GM21526 (cell line): Measurements from ENCODE around the gene C4orf51.

Experiments
- ATAC-seq: cut with Tn5 transposase; IDR thresholded peaks from one replicate; pipeline ENCODE4 v1.9.1; 2021; ENCODE audit warnings: moderate library complexity; ENCODE audit not compliant: unreplicated experiment, low FRiP score

Gene C4orf51

DNA sequence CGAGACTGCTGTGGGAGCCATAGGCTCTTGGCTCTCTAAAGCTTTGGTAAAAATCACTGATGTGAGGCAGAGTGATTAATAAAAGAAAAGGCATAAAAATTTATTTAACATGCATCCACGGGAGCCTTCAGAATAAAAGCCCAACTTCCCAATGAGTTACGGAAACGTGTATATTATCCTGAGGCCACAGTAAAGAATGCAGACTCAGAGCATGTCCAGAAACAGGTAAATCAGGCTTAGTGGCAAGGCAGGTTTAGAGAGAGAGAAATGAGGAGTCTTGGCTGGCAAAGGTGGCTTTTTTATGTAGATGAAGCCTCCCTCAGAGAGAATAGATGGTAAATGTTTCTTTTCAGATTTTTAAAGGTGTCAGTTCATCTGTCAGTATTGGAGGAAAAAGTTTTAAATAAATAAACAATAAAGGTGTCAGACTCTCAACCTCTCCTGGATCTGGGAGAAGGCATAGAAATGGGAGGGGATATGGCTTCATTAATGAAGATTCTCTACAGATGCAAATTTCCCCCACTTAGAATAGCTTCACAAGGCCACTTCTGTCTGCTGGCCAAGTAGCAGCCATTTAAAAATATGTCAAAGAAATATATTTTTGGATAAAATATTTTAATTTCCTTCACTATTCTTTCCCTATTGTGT lies 24.0 kb downstream of the C4orf51 start:
- no peak for ATAC-seq

DNA sequence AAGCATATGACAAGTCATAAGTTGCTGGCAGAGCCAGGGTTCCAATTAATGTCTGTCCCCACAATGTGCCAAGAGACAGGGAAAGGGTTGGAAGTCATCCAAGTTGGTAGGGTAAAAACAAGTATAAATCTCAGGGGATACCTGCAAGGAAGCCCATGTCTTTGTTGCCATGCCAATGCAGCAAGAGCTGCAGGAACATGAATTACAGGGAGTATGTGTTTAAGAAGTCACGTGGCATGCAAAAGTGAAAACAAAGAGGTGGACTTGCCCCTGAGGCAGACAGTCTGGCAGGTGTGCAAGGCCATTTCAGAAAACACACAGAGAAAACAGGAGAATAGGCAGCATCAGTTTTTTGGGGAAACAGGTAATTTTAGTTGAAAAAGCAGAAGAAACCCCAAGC lies 29.4 kb downstream of the C4orf51 start:
- ATAC-seq = no peak

- no peak for ATAC-seq
These were observed 29.9 kb downstream of the C4orf51 start for GRCh38 chr4:145709843-145710242.

DNA sequence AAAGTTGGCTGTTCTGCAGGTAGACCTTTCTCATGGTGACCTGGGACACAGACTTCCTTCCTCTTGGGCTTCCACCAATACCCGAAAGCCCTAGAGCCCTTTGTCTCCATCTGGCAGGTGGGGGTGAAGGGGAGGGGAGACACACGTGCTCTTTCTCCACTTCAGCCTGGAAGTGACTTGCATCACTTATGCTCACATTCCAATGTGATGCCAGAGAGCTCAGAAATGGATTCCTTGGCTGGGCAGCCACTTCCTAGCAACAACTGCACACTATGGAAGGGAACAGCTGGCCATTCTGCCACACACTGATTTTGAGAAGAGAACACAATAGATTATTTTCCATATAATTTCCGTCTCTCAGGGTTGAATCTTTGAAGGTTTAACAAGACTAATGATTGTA lies 36.3 kb downstream of the C4orf51 start:
- no peak for ATAC-seq

DNA sequence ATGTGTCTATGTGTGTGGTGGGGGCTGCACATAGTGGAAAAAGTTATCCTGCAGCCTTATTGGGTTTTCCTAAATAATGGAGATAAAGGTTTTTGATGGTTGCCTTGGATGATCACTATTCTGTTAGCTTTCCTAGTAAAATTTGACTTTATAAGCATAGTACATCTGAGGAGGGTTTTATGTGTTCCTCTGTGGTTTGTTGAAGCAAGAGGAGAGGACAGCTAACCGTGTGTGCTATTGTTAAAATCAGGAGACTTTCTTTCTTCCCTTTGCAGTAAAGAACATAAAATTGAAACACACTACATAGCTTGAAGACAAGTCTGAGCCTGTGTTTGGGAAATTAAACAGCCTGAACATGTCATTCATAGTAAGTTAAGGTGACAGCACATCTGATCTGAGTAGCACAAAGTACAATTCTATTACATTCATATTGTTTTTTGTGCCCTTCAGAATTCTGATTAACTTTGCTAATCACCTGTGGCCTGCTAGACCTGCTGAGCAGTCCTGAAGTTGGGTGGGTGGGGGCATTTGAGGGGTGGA lies 36.8 kb downstream of the C4orf51 start:
- ATAC-seq = no peak

DNA sequence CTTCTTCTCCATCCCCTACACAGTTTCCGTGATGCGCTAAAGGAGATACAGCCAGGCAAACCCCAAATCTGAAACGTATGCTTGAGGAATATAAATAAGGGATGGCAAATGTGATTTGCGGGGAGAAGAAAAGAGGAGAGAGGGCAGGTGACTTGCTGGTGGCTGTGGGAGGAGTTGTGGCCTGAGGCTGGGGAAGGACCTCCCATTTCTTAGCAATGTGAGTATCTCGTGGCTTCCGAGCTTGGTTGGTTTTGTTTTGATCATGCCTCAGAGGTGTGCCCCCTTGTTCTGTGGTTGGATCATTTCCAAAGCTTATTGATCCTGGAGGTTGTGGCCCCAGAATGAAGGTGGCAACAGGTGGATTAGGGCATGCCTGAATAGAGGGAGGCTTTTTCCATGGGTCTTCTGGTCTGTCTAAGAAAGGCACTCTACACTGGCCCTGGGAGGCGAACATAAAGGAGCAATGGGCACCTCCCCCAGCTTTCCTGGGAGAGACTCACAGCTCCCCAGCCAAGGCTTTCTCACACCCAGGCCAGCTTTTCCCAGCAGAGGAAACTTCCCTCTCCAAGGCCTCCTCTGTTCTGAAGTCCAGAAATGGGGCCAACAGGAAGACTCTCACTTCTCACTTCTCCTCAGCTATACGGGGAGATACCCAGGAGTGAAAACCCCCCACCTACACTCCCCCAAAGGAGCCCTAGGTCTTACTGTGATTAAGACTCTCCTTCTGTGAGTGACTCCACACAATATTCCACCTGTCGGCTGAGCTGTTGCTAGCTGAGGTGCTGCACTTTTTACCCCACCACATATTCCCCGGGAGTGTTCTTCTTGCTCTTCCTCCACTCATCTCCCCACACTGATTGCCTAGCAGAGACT lies 40.0 kb downstream of the C4orf51 start:
- peak; percentile 83 for ATAC-seq

DNA sequence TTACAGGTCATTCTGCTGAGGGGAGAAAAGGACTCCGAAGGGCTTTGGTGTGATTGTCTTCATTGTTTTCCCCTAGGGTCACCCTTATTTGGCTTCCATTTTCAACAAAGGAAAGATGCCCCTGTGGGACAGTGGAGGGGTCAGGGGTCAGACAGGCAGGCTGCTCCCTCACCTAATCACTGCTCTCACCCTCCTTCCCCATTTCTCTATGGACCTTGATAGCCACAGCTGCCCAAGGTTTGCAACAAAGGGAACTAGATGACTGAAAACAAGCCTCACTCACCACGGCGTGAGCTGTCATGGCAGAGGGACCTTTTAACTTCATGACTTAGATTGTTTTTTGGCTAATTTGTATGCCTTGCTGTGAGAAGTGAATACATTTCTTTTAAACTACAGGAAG lies 40.7 kb downstream of the C4orf51 start:
- ATAC-seq = peak; percentile 23

- no peak for ATAC-seq
These were observed 42.6 kb downstream of the C4orf51 start for GRCh38 chr4:145722561-145722960.

DNA sequence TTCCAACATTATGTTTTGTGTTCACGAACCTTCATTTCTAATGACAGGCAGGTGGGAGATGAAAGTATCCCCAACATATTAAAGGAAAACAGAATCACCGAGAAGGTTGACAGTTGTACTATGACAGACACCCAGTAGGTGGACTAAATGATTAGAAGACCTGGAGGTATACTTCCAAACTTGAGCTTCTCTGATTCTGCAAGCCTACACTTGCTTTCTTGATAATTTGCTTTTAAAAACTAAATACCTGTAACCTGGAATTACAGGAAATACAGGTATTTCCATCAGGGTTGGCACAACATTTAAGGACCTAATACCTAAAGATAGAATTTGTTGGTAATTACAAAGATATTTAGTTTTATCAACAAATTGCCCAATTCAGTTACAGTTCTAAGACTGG lies 43.4 kb downstream of the C4orf51 start:
- no peak for ATAC-seq

- no peak for ATAC-seq
These were observed 50.1 kb downstream of the C4orf51 start for GRCh38 chr4:145730026-145730425.

- no peak for ATAC-seq
These were observed 51.1 kb downstream of the C4orf51 start for GRCh38 chr4:145731028-145731427.

DNA sequence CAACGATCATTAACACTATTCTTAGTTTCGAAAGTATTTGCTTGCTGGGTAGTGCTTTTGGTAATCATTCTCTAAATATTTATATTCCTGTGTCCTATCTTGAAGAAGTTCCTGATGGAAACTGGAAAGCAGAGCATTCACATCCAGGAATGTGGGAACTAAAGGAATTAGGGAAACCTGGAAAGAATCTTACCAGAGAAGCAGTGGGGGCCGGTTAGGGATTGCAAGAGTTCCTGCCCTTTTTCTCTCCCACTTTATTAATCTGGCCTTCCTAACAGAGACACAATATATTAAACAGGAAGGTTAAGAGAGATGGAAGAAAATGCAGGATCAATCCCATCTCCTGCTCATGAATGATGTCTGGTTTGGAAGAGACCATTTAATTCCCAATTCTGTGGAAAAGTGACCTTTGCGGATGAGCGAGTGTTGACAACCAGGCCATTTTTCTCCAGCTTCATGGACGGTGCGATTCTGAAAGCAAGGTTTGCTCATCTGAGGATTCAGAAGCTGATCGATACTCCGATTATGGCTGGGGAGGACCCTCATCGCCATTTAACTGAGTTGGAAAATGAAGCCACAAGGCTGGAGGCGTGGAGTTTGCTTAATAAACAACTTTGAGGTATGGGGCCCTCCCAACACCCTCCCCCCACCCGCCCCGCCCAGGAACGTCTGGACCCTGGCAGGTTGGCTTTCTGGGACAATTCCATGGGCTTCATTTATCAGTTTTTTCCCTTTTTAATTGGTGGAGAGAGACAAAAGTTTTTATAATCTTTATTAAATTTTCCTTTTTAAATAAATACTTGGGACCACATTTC lies 52.3 kb downstream of the C4orf51 start:
- ATAC-seq = no peak

DNA sequence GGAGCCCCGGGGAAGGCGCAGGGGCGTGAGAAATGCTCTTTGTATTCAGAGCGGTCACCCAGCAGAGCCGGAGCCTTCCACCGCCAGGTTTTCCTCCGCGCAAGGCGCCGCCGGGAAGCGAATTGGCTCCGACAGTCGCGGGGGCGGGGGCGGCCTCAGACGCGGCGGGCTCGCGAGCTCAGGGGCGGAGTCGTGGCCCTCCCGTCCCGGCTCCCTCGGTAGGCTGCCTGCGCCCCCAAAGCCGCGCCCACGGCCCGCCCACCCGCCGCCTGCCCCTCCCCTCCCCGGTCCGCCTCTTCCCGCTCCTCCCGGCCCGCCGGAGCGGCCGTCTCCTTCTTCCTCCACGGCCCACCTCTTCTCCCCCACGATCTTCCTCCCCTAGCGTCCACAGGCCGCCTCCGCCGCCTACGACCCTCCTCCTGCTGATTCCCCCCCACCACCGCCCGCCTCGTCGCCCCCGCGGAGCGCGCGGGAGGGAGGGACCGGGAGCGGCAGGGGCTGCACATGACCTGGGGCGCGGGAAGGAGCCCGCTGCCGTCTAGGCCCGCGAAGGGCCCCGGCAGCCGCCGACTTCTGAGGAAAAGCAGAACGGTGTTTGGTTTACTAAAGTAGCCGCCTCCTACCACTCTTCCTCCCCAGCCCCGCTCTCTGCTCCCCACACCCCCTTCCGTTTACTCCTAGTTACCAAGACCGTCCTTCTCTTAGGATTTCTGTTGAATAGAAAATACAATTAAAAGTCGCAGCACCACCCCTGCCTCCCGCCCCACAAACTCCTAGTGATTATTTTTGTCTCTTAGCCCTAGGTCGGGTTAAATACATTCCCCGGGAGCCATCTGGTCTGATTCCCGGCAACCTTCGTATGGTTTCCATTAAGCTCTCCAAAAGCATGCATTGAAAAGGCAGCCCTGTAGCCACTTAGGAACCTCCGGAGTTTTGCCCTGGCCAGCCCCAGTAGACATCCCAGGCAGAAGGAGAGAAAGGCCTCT lies 53.2 kb downstream of the C4orf51 start:
- peak; percentile 85 for ATAC-seq

DNA sequence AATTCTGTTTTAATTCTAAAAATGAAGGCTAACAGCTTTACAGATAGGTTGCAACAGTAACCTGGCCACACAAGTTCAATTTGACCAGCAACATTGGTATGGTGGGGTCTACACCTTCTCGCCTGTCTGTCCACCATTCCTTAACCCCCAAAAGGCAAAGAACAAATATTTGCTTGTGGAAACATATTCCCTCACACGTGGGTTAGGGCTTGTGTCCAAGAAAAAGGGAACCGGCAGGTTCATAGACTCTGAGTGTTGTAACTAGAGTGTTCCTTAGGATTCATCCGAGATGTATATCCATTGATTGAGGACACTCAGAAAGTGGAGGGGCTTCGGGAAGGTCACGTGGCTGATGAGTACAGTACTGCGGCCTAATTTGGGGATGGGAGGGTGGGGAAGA lies 54.1 kb downstream of the C4orf51 start:
- ATAC-seq = no peak

DNA sequence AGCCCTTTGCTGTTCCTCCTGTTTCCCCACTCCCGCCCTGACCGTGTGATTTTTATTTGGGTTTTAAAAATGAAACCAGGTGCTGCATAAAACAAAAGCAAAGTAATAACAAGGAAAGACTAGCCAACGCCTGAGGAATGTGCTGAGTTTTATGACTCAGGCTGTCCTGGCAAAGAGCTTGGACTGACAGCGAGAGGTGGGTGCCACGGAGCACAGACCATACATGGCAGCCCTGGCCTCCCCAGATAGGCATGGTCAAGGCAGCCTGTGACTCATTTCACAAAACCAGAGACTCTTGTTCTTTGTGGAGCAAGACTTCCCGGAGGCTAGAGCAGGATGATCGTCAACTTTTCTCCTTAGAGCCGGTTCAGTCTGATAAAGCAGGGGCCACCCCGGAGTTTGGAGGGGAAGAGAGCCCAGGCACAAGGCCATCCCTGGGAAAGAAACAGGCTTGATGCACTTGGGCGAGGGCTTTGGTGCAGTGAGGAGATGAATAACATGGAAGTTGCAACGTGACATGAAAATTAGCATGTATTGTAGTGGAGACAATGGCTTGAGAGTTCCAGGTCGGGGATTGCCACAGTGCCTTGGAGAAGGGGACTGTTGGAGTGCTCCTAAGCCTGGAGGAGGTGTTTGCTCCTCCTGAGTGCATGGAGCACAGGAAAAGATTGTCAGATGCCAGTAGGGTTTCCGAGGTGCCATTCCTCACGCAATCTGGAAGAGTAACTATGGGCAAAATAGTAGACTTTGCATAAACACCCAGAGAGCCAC lies 54.8 kb downstream of the C4orf51 start:
- ATAC-seq = peak; percentile 35

DNA sequence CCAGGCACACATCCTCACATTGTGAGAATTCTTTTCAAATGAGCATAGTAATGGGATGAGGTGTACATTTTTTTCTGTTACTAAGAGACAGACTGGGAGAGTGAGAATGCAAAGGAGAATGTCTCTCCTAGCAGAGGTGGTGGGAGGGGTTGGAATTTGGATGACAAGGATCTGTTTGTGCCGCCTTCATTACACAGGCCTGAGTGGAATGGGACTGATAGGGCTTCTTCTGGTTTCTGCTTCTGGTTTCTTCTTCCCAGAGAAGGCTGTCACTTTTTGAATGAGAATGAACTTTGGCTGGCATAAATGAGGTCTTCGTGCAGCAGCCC lies 55.4 kb downstream of the C4orf51 start:
- ATAC-seq = no peak

- no peak for ATAC-seq
These were observed 55.9 kb downstream of the C4orf51 start for GRCh38 chr4:145735827-145736226.

- no peak for ATAC-seq
These were observed 56.4 kb downstream of the C4orf51 start for GRCh38 chr4:145736241-145736831.

- ATAC-seq = no peak
These were observed 59.9 kb downstream of the C4orf51 start for GRCh38 chr4:145739845-145740244.
